ENCODE data around the gene CADPS2.

GRCh38 chr7:122553761-122554160 is 332.5 kb downstream of the CADPS2 start:
- TF ChIP-seq CTCF (IDR thresholded peaks at IDR 0.05; ENCODE audit: insufficient read depth, low read length) (no peak), REST (IDR thresholded peaks at IDR 0.05; ENCODE audit: insufficient replicate concordance, low read depth) (no peak)

Data from HL-60 (cell line).